ENCODE measurements around the gene MYEOV.

Gene MYEOV

DNA sequence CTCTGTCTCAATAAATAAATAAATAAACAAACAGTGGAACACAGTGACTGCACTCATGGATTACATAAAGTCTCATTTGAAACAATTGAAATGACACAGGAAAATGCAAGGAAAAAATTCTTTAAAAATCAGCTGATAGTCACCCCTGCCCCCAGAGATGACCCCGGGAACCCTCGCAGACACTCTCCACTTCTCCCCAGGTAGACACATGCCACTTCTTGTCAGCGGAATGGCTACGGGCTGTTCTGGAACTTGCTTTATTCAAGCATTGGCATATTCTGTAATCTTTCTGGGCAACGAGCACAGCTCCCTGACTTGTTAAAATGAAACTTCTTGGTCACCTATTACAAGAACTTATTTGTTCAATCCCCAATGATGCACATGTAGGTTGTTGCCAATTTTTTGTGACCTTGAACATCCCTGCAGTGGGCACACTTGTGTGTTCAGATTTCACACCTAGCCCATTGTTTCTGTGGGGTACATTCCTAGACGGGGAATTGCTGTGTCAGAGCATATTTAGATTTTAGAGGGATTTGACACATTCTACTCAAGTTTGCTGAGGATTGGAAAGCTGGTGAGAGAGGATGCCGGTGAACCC, 32.8 kb downstream of the MYEOV start:
- no peak overlapping the region for H3K4me3 ChIP-seq (ENCODE audit: low read depth, low read length)
- TF ChIP-seq, protein P1, sequence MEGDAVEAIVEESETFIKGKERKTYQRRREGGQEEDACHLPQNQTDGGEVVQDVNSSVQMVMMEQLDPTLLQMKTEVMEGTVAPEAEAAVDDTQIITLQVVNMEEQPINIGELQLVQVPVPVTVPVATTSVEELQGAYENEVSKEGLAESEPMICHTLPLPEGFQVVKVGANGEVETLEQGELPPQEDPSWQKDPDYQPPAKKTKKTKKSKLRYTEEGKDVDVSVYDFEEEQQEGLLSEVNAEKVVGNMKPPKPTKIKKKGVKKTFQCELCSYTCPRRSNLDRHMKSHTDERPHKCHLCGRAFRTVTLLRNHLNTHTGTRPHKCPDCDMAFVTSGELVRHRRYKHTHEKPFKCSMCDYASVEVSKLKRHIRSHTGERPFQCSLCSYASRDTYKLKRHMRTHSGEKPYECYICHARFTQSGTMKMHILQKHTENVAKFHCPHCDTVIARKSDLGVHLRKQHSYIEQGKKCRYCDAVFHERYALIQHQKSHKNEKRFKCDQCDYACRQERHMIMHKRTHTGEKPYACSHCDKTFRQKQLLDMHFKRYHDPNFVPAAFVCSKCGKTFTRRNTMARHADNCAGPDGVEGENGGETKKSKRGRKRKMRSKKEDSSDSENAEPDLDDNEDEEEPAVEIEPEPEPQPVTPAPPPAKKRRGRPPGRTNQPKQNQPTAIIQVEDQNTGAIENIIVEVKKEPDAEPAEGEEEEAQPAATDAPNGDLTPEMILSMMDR (IDR thresholded peaks at IDR 0.05; ENCODE audit: low read depth, low read length, missing control alignments): no peak
- no peak for DNase-seq (ENCODE audit: low read depth)

DNA sequence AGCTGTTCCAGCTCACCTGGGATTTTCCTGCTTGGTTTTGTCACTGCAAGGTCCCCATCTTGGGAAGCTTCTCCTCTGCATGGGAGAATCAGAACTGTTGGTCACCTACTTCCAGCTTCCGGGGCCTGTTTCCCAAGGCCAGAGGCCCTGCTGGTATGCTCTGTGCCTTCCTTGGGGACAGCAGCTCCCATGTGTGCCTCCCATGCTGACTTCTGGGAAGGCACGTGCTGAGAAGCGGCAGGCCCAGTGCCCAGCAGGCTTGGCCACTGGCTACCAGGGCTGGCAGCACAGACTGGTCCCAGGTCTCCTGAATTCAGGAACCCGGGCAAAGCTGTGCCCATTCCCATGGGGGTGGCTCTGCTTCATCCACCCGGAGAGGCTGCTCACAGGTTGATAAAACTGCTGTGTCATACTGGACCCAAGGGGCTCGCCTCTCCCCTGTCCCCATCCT, 33.8 kb downstream of the MYEOV start:
- TF ChIP-seq, protein P1 (IDR thresholded peaks at IDR 0.05; ENCODE audit: low read depth, low read length, missing control alignments): no peak
- no peak for DNase-seq (ENCODE audit: low read depth)

DNA sequence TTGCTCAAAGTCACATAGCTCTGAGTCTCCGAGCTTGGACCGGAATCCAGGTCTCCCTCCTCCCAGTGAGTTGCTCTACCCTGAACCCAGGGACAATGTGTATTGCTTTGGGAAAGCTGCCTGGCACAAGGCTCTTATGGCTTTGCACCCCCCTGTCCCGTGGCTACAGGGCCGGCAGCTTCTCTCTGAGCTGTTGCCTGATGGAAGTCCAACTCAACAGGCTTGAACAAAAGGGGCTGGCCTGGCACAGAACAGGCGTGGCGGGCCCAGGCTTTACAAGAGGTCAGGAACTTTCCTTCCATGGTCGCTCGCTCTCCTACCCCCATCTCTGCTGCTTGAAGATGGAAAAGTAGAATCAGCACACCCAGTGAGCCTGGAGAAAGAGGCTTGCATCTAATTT, 34.3 kb downstream of the MYEOV start:
- no peak overlapping the region for H3K4me3 ChIP-seq (ENCODE audit: low read depth, low read length)
- no peak for DNase-seq (ENCODE audit: low read depth)
- TF ChIP-seq, protein P1 (IDR thresholded peaks at IDR 0.05; ENCODE audit: low read depth, low read length, missing control alignments): no peak

More for the DNA sequence above, 33.8 kb downstream of the MYEOV start:
- no peak overlapping the region for H3K4me3 ChIP-seq (ENCODE audit: low read depth, low read length)

DNA sequence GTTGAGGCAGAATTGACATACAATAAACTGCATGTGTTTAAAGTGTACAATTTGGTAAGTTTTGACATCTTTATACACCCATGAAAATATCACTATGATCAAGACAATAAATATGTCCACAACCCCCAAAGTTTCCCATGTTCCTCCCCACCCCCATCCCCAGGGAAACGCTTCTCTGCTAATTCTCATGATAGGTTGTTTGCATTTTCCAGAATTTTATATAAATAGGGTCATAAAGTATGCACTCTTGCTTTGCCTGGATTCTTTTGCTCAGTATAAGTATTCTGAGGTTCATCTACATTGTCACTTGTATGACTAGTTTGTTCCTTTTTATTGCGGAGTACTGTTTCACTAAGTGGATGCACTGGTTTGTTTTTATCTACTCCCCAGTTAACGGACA, 35.6 kb downstream of the MYEOV start:
- H3K4me3 ChIP-seq (ENCODE audit: low read depth, low read length): no peak overlapping the region
- TF ChIP-seq, protein P1 (IDR thresholded peaks at IDR 0.05; ENCODE audit: low read depth, low read length, missing control alignments): no peak

DNA sequence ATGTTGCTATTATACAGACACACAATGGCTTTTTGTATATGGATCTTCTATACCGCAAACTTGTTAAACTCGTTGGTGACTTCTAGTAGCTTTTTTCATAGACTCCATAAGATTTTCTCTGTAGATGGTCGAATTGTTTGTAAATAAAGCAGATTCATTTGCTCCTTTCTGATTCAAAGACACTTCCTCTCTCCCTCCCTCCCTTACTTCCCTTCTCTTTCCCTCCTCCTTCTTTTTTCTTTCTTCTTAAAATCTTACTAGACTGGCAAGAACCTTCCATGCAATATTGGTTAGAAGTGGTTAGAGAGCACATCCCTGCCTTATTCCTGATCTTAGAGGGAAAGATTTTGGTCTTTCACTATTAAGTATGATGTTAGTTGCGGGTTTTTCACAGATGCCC, 36.4 kb downstream of the MYEOV start:
- no peak for DNase-seq (ENCODE audit: low read depth)
- TF ChIP-seq, protein P1 (IDR thresholded peaks at IDR 0.05; ENCODE audit: low read depth, low read length, missing control alignments): no peak
- H3K4me3 ChIP-seq (ENCODE audit: low read depth, low read length): no peak overlapping the region

More for the DNA sequence above, 35.6 kb downstream of the MYEOV start:
- DNase-seq (ENCODE audit: low read depth): no peak

DNA sequence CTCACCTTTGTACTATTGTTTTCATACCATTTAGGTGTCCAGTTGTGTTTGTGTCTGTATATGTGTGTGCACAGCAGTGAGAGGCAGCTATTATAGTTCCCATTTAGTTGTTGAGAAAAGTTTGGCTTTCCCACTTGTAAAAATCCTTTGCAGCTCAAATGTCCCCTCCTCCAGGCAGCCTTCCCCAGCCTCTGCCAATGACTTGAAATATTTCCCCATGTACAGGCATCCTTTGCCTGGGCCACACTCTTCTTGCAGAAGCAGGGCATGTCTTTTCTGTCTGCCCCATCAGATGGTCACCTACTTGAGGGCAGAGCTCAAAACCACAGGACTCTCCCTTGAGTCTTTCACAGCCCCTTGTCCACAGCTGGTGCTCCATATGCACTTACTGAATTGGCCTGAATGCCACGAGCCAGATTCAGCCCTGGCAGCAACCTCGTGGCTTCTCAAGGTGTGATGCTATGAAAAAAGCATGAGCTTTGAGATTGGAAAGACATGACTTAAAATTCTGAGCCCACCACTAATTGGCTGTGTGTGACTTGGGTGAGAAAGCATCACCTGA, 39.3 kb downstream of the MYEOV start:
- TF ChIP-seq, protein P1 (IDR thresholded peaks at IDR 0.05; ENCODE audit: low read depth, low read length, missing control alignments): no peak
- no peak for DNase-seq (ENCODE audit: low read depth)
- no peak overlapping the region for H3K4me3 ChIP-seq (ENCODE audit: low read depth, low read length)

DNA sequence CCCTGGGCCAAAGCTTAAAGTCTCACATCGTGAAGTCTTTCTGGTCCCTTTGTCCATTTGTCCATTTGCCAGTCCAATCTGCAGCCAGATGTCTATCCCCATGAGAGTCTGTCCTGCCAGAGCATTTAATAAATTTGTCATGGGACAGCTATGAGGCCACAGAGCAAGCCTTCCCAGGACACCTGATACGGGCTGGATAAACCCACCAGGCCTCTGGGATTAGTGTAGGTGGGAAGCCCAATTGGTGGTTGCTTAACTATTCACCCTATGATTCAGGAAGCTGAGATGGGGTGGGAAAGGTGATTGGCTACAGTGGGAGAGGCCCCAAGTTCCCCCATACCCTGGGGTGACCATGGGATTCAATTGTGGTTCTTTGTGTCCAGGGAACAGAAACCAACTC, 39.9 kb downstream of the MYEOV start:
- no peak for DNase-seq (ENCODE audit: low read depth)
- no peak overlapping the region for H3K4me3 ChIP-seq (ENCODE audit: low read depth, low read length)
- TF ChIP-seq, protein P1 (IDR thresholded peaks at IDR 0.05; ENCODE audit: low read depth, low read length, missing control alignments): no peak
